ENCODE measurements around the gene MAP3K14. TPM values are rescaled to one million over a fixed set of nuclear protein-coding genes. Genes with fewer than 3 reads are reported as not detected.

Gene MAP3K14
- total RNA-seq, 2 donors from 2014 or later: 8.2 to 10.6 TPM

DNA sequence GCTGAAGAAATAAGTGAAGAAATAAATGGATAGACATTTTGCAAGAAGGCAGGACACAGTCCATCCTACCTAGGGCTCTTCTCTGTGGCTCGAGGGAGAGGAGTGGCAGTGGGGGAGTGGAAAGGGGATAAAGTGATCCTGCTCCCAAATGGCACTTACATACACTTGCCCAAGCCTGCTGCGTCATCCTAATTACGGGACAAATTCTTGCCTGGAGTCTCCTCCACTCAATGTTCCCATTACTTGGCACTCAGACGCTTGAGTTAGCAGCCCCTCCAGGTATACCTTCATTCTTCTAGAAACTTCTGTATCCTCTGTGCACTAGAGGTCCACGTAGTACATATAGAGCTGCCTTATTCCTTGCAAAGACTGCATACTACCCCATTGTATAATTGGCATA is 15.7 kb upstream of the MAP3K14 start:
- Histone ChIP-seq H3K4me1 (peaks cover 0 to 9% of the 10 kb centered on the region in 2 donors), H3K27me3 (no peaks in the 10 kb centered on the region), H3K36me3 (no peaks in the 10 kb centered on the region), H3K27ac (no peak overlapping the region), H3K9me3 (no peaks in the 10 kb centered on the region), H3K4me3 (no peak overlapping the region)
- TF ChIP-seq, protein P1, sequence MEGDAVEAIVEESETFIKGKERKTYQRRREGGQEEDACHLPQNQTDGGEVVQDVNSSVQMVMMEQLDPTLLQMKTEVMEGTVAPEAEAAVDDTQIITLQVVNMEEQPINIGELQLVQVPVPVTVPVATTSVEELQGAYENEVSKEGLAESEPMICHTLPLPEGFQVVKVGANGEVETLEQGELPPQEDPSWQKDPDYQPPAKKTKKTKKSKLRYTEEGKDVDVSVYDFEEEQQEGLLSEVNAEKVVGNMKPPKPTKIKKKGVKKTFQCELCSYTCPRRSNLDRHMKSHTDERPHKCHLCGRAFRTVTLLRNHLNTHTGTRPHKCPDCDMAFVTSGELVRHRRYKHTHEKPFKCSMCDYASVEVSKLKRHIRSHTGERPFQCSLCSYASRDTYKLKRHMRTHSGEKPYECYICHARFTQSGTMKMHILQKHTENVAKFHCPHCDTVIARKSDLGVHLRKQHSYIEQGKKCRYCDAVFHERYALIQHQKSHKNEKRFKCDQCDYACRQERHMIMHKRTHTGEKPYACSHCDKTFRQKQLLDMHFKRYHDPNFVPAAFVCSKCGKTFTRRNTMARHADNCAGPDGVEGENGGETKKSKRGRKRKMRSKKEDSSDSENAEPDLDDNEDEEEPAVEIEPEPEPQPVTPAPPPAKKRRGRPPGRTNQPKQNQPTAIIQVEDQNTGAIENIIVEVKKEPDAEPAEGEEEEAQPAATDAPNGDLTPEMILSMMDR (IDR thresholded peaks at IDR 0.05): no peak
- no peak for DNase-seq (ENCODE audit: low spot score)

DNA sequence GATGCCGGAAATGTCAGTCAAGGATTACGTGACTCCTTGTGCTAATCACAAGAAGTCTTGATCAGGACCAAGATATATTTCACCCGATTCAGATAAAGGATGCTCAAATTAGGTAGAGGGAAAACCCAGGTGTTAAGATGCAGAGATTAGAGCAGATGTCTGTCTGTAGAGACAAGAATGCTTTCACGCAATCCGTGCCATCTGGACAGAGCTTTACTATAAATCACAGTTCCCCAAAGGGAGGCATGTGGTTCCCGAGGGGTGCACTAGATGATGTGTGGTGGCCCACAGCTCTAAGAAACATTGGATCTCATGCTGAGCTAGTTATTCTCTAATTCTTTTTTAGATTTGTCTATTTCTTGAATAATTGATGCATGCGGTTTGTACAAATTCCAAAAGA is 9.8 kb upstream of the MAP3K14 start:
- H3K9me3 ChIP-seq: no peaks in the 10 kb centered on the region
- no peaks in the 10 kb centered on the region for H3K4me1 ChIP-seq
- H3K27ac ChIP-seq: no peak overlapping the region
- H3K27me3 ChIP-seq: no peaks in the 10 kb centered on the region
- no peak overlapping the region for H3K4me3 ChIP-seq
- TF ChIP-seq, protein P1 (IDR thresholded peaks at IDR 0.05): no peak
- no peak for DNase-seq (ENCODE audit: low spot score)
- no peaks in the 10 kb centered on the region for H3K36me3 ChIP-seq

DNA sequence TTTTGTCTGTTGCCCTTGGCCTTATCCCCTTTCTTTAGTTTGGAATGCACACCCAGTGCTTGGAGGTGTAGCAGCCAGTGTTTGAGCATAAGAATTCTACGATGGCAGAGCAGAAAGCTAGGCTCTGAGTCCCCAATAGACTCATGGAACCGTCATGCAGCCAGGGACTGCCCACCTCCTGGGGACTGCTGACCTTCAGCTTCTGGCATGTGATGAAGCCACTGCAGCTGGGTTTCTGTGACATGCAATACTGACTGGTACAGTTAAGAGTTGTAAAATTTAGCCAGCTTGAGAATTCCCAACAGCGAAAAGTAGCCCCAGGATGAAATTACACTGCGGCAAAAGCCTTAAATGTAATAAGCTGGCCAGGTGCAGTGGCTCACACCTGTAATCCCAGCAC is 9.0 kb upstream of the MAP3K14 start:
- H3K27me3 ChIP-seq: no peaks in the 10 kb centered on the region
- TF ChIP-seq, protein P1 (IDR thresholded peaks at IDR 0.05): no peak
- no peaks in the 10 kb centered on the region for H3K9me3 ChIP-seq
- H3K4me3 ChIP-seq: no peak overlapping the region
- peaks cover 0 to 7% of the 10 kb centered on the region in 2 donors for H3K4me1 ChIP-seq
- no peak overlapping the region for H3K27ac ChIP-seq
- no peaks in the 10 kb centered on the region for H3K36me3 ChIP-seq
- no peak for DNase-seq (ENCODE audit: low spot score)

DNA sequence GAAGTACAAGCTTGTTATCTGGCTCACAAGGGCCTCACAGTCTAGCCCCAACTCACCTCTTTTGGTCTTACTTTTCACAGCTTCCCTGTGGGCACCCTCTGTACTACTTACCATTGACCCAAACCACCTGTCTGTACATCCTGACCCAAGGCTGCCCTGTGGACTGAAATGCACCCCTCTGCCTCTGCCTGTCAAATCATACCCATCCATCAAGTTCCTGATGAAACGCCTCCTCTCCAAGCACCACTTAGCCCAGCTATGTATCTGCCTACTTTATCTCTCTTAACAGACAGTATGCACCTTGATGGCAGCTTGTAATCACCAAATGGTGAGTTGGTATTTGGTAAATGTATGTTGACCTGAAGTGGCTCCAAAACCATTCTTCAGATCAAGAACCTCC is 7.5 kb upstream of the MAP3K14 start:
- H3K27me3 ChIP-seq: no peaks in the 10 kb centered on the region
- H3K9me3 ChIP-seq: no peaks in the 10 kb centered on the region
- no peak for DNase-seq (ENCODE audit: low spot score)
- H3K4me3 ChIP-seq: no peak overlapping the region
- TF ChIP-seq, protein P1 (IDR thresholded peaks at IDR 0.05): no peak
- H3K27ac ChIP-seq: no peak overlapping the region
- peaks cover 0 to 11% of the 10 kb centered on the region in 2 donors for H3K4me1 ChIP-seq
- H3K36me3 ChIP-seq: no peaks in the 10 kb centered on the region

DNA sequence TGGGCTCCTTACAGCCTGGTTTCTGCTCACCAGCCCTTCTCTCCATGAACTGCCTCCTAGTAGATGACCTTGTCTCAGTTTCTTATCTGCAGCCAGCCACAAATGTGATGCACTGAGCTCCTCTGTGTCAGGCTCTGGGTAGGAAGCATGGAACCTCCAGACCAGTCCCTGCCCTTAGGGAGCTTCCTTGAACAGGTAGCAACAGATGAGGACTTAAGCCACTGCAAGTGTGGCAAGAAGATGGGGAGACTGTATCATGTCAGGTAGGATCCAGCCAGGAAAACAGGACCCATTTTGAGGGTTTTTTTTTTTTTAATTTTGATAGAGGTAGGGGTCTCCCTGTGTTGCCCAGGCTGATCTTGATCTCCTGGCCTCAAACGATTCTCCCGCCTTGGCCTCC is 5.3 kb upstream of the MAP3K14 start:
- Histone ChIP-seq H3K4me1 (peaks cover 0 to 20% of the 10 kb centered on the region in 2 donors), H3K36me3 (no peaks in the 10 kb centered on the region), H3K4me3 (no peak overlapping the region), H3K27ac (no peak overlapping the region), H3K9me3 (no peaks in the 10 kb centered on the region), H3K27me3 (no peaks in the 10 kb centered on the region)
- TF ChIP-seq, protein P1 (IDR thresholded peaks at IDR 0.05): no peak
- no peak for DNase-seq (ENCODE audit: low spot score)

DNA sequence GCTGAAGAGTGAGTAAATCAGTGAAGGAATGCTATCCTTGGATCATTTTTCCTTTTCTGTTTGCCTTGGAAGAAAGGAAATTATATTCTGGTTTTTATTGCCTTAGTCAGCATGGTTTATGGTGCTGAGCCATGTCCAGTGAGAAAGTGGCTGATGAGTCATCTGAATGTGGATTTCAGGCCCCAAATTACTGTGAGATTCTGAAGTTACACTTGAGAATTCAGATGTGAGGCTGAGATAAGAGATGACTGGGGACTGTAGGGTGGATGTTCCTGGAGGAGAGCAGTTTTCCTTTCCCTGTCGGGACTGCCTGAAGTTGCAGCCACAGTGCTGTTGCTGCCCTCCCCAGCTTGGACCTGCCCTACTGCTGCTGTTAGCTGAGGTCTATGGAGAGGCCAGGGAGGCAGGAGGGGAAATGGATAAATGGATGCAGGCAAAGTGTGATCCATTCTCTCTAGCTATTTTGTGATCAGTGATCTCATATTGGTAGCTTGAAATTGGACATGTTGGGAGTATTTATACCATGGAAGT is 4.2 kb upstream of the MAP3K14 start:
- Histone ChIP-seq H3K9me3 (no peaks in the 10 kb centered on the region), H3K27me3 (no peaks in the 10 kb centered on the region), H3K4me3 (no peak overlapping the region), H3K4me1 (peaks cover 0 to 22% of the 10 kb centered on the region in 2 donors), H3K36me3 (no peaks in the 10 kb centered on the region), H3K27ac (peak overlapping the region in 1 of 2 donors; percentile 19)
- TF ChIP-seq, protein P1 (IDR thresholded peaks at IDR 0.05): no peak
- no peak for DNase-seq (ENCODE audit: low spot score)
